ENCODE results near the gene G3BP2. TPM values are rescaled to one million over a fixed set of nuclear protein-coding genes. Genes with fewer than 3 reads are reported as not detected.

The G3BP2 gene
- total and polyA plus RNA-seq, 2 of the 13 experiments (the other 11 are each of a cell fraction or from before 2014, with no cell fraction given): 51.7 to 179 TPM

GRCh38 chr4:75634951-75635350, 38.3 kb downstream of the G3BP2 start:
- intact Hi-C loops (cut with micrococcal nuclease; ENCODE audit: unreplicated experiment) (no loop called here), in situ Hi-C loops (cut with HindIII; ENCODE audit: extremely low pct_ligation_motif_present, low pct_unique_long_range_greater_than_20kb) (no loop called here)
- no peaks in the 10 kb centered on the region; a peak in 1 of 5 replicates for H3K27me3 ChIP-seq (ENCODE audit: control insufficient read depth in 1 of 2, insufficient read depth in 2 of 2, low read length in 2 of 2)
- BruUV-seq (replicated peaks): no TSS peak
- H3K4me3 ChIP-seq (replicated peaks in 1 of 3; ENCODE audit: insufficient read depth in 1 of 3, low read depth in 2 of 3, low read length in 3 of 3): no peak overlapping the region
- DNase-seq (ENCODE audit: low spot score): no peak
- H3K9ac ChIP-seq (ENCODE audit: insufficient read depth, low read depth, low read length): no peak overlapping the region
- no peaks in the 10 kb centered on the region for H3K79me2 ChIP-seq (ENCODE audit: insufficient read depth, low read length)
- H3K4me2 ChIP-seq (ENCODE audit: low read depth, low read length): no peak overlapping the region
- ATAC-seq: no peak
- CTCF ChIA-PET (ENCODE audit: low intra/inter-chr PET ratio, low total read pairs): no interaction called here
- no peaks in the 10 kb centered on the region for H3K9me3 ChIP-seq (ENCODE audit: low read length)
- FAIRE-seq: no peak
- WGBS (ENCODE audit: low lambda C conversion rate): 7% methylated on average over 2 of the region's 2 CpGs
- H3K27ac ChIP-seq (ENCODE audit: extremely low read length, insufficient read depth, low read length): no peak overlapping the region
- POLR2A ChIA-PET: no interaction called here
- no peaks in the 10 kb centered on the region for H4K20me1 ChIP-seq (ENCODE audit: insufficient read depth, low read length)
- H2AFZ ChIP-seq (ENCODE audit: low read length): no peak overlapping the region
- no peaks in the 10 kb centered on the region for H3K36me3 ChIP-seq (replicated peaks in 1 of 2; ENCODE audit: control insufficient read depth in 1 of 2, insufficient read depth in 2 of 2, low read length in 2 of 2)
- peaks cover 6% of the 10 kb centered on the region; the same call in 1 of the 2 replicates for H3K4me1 ChIP-seq (ENCODE audit: insufficient read depth, low read length)
- TF ChIP-seq HOXA7 (CRISPR knock-in tag; IDR thresholded peaks at IDR 0.05) (no peak), RELA (CRISPR knock-in tag; IDR thresholded peaks at IDR 0.05) (no peak), FOXO4 (CRISPR knock-in tag; conservative IDR thresholded peaks at IDR 0.05) (no peak), NFKBIZ (CRISPR knock-in tag; IDR thresholded peaks at IDR 0.05) (no peak), U2AF2 (IDR thresholded peaks at IDR 0.05; ENCODE audit: low read depth, low read length) (no peak), IRF9 (CRISPR knock-in tag; IDR thresholded peaks at IDR 0.05; ENCODE audit: borderline replicate concordance) (no peak), ZNF501 (CRISPR knock-in tag; IDR thresholded peaks at IDR 0.05) (no peak), ZNF878 (CRISPR knock-in tag; IDR thresholded peaks at IDR 0.05) (no peak), PRDM15 (CRISPR knock-in tag; IDR thresholded peaks at IDR 0.05) (no peak), CSRNP2 (CRISPR knock-in tag; conservative IDR thresholded peaks at IDR 0.05; ENCODE audit: low read depth) (no peak), ZSCAN12 (CRISPR knock-in tag; IDR thresholded peaks at IDR 0.05) (no peak), ZBTB25 (CRISPR knock-in tag; IDR thresholded peaks at IDR 0.05) (no peak)

Measured in HepG2 (cell line).